Adrenal gland (tissue), 12 donors: ENCODE data around the gene JPH2. TPM values are rescaled to one million over a fixed set of nuclear protein-coding genes. Genes with fewer than 3 reads are reported as not detected.

Experiments
- DNase-seq, 7 donors: peaks; one replicate each; pipeline ENCODE4 v3.0.0-alpha.2; 2019 to 2020
- H3K27ac ChIP-seq, 5 donors: fragments of 200-600 bp; sonication (generic) in 4 of 5; 1 replicate in 3 of 5; 2 replicates in 2 of 5; pipeline versions ENCODE4 v1.5.1 to v1.8.0; 2016 to 2020; ENCODE audit warnings: mild to moderate bottlenecking in 1 of 5
- H3K27me3 ChIP-seq: fragments of 200-600 bp; 2 replicates; pipeline ENCODE4 v1.8.0; 2021
- H3K36me3 ChIP-seq, 2 donors: fragments of 200-600 bp; replicated peaks in 1 of 2; 1 replicate in 1 of 2; 2 replicates in 1 of 2; pipeline versions ENCODE4 v1.5.1 to v1.8.0; 2018 to 2022
- H3K4me1 ChIP-seq, 2 donors: fragments of 200-600 bp; replicated peaks in 1 of 2; 1 replicate in 1 of 2; 2 replicates in 1 of 2; pipeline versions ENCODE4 v1.5.1 to v1.8.0; 2018 to 2021
- H3K4me3 ChIP-seq, 4 donors: fragments of 200-600 bp; sonication (generic) in 3 of 4; one replicate each; pipeline ENCODE4 v1.5.1; 2016 to 2018
- H3K9me3 ChIP-seq, 3 donors: fragments of 200-600 bp; sonication (generic) in 1 of 3; replicated peaks in 1 of 3; 1 replicate in 2 of 3; 2 replicates in 1 of 3; pipeline versions ENCODE4 v1.5.1 to v1.8.0; 2016 to 2021
- CTCF ChIP-seq, 6 experiments: fragments of 450-650 bp in 4 of 6; fragments of 200-600 bp in 2 of 6; sonication (generic) in 1 of 6; IDR thresholded peaks; 1 replicate in 5 of 6; 2 replicates in 1 of 6; pipeline versions ENCODE4 v1.5.1 to v1.8.0; 2016 to 2021; ENCODE audit warnings: antibody characterized with exemption in 6 of 6, mild to moderate bottlenecking in 2 of 6, moderate library complexity in 1 of 6
- POLR2A ChIP-seq, 2 donors: fragments of 450-650 bp; IDR thresholded peaks; one replicate each; pipeline ENCODE4 v1.6.1; 2017; ENCODE audit warnings: antibody characterized with exemption in 2 of 2, mild to moderate bottlenecking in 2 of 2, moderate library complexity in 1 of 2
- WGBS, 4 donors: extraction: QIAGEN DNeasy Blood & Tissue Kit in 2 of 4; methylation state at CpG; one replicate each; pipeline versions ENCODE4 v1.1.5 to v1.1.7; 2013 to 2017; 5-methylcytosine and 5-hydroxymethylcytosine counted together
- intact Hi-C, 2 donors: fragments of 100-400 bp; cut with DNase I; formaldehyde crosslinking; loops; one replicate each; pipeline versions ENCODE4 v1.14.1 to v1.15.0; 2022 to 2023
- polyA plus RNA-seq, 3 donors: library from polyadenylated mRNA; stranded (reverse); fragments of 200-250 nt in 2 of 3; fragments of 350-450 nt in 1 of 3; fragmentation: Illumina TruSeq in 1 of 3; extraction: RNeasy Lipid Tissue Mini Kit (QIAGEN cat#74804) in 1 of 3; gene quantifications; one replicate each; pipeline ENCODE4 v1.2.3, GENCODE V29; 2013 to 2014
- total RNA-seq, 9 donors: library from RNA; depleted of rRNA in 4 of 9; stranded (reverse); fragments of >200 nt in 4 of 9; fragments of 120-200 nt in 1 of 9; fragmentation: NEBNext Ultra II Directional in 1 of 9; extraction: Animal tissue kit (Norgen Biotek cat#: 25700) in 1 of 9; gene quantifications; one replicate each; pipeline versions ENCODE4 v1.1.0 to v1.2.4, GENCODE V29; 2013 to 2023
- donor health status: healthy with polysubstance abuse.
- donor health status: Bipolar disorder and iron deficiency.
- donor health status: DM: yes; HTN: yes; CAD: no.
- donor health status: DM: no; HTN: no; CAD: no.
- donor health status: DM: no; HTN: no; CAD: no.
- donor health status: DM: yes; HTN: yes; CAD: no.

JPH2 gene
- total and polyA plus RNA-seq, 12 donors: 0.59 to 13.0 (median 3.4) TPM

GRCh38 chr20:44112889-44113617 lies 73.9 kb downstream of the JPH2 start:
- H3K27ac ChIP-seq: no peak overlapping the region
- H3K36me3 ChIP-seq: no peaks in the 10 kb centered on the region
- TF ChIP-seq POLR2A (IDR thresholded peaks at IDR 0.05) (no peak), CTCF (IDR thresholded peaks at IDR 0.05) (no peak)
- no peaks in the 10 kb centered on the region for H3K9me3 ChIP-seq
- WGBS, 4 donors: 78 to 92% (median 86%) methylated on average over 7 of the region's 7 CpGs
- intact Hi-C loops: loop anchor here in 1 of 2 donors (5.0 kb wide), 1 partner anchor 199 kb away; the partner anchor contains the start of gene FITM2
- no peaks in the 10 kb centered on the region for H3K4me1 ChIP-seq
- no peak for DNase-seq
- no peak overlapping the region for H3K4me3 ChIP-seq
- peaks cover 9% of the 10 kb centered on the region for H3K27me3 ChIP-seq

GRCh38 chr20:44112456-44112855 lies 74.5 kb downstream of the JPH2 start:
- no peak overlapping the region for H3K27ac ChIP-seq
- intact Hi-C loops: loop anchor here in 1 of 2 donors (5.0 kb wide), 1 partner anchor 200 kb away; the partner anchor contains the start of gene FITM2
- H3K4me1 ChIP-seq: no peaks in the 10 kb centered on the region
- no peaks in the 10 kb centered on the region for H3K9me3 ChIP-seq
- peaks cover 9% of the 10 kb centered on the region for H3K27me3 ChIP-seq
- 70 to 96% (median 89%) methylated on average over 3 to 6 of the region's 6 CpGs for WGBS, 4 donors
- no peaks in the 10 kb centered on the region for H3K36me3 ChIP-seq
- TF ChIP-seq POLR2A (IDR thresholded peaks at IDR 0.05): no peak
- no peak for TF ChIP-seq CTCF (IDR thresholded peaks at IDR 0.05)
- no peak overlapping the region for H3K4me3 ChIP-seq
- DNase-seq: no peak

- no peaks in the 10 kb centered on the region for H3K36me3 ChIP-seq
- no peaks in the 10 kb centered on the region for H3K4me1 ChIP-seq
- no peak for DNase-seq
- TF ChIP-seq POLR2A (IDR thresholded peaks at IDR 0.05) (no peak), CTCF (IDR thresholded peaks at IDR 0.05) (no peak)
- no peak overlapping the region for H3K27ac ChIP-seq
- H3K9me3 ChIP-seq: no peaks in the 10 kb centered on the region
- intact Hi-C loops: loop anchor here in 1 of 2 donors (5.0 kb wide), 1 partner anchor 200 kb away; the partner anchor contains the start of gene FITM2
- H3K27me3 ChIP-seq: peaks cover 13% of the 10 kb centered on the region
- 41 to 57% (median 47%) methylated on average over 6 of the region's 6 CpGs for WGBS, 4 donors
- no peak overlapping the region for H3K4me3 ChIP-seq
Observed at GRCh38 chr20:44111712-44112335, 75.2 kb downstream of the JPH2 start.

- TF ChIP-seq POLR2A (IDR thresholded peaks at IDR 0.05): no peak
- TF ChIP-seq CTCF (IDR thresholded peaks at IDR 0.05): no peak
- H3K36me3 ChIP-seq: no peaks in the 10 kb centered on the region
- no peaks in the 10 kb centered on the region for H3K9me3 ChIP-seq
- H3K4me1 ChIP-seq: no peaks in the 10 kb centered on the region
- 59 to 90% (median 79%) methylated on average over 7 to 9 of the region's 9 CpGs for WGBS, 4 donors
- H3K27me3 ChIP-seq: peaks cover 7% of the 10 kb centered on the region
- H3K27ac ChIP-seq: no peak overlapping the region
- H3K4me3 ChIP-seq: no peak overlapping the region
- no peak for DNase-seq
- intact Hi-C loops: loop anchor here in 1 of 2 donors (5.0 kb wide), 1 partner anchor 201 kb away; the partner anchor contains the start of gene FITM2
Observed at GRCh38 chr20:44110816-44111568, 76.0 kb downstream of the JPH2 start.
